Eye (tissue), 1 donor: ENCODE measurements around the gene HSD17B12.

ENCODE experiments used
- DNase-seq: peaks from one replicate; pipeline ENCODE4 v3.0.0-alpha.2; 2015

HSD17B12 gene

GRCh38 chr11:43812471-43812870, 131.9 kb downstream of the HSD17B12 start:
- DNase-seq: no peak

- no peak for DNase-seq
These were observed 137.7 kb downstream of the HSD17B12 start for GRCh38 chr11:43818220-43818619.

GRCh38 chr11:43819926-43820325, 139.4 kb downstream of the HSD17B12 start:
- DNase-seq: no peak

GRCh38 chr11:43823316-43823715, 142.8 kb downstream of the HSD17B12 start:
- DNase-seq: no peak

- DNase-seq: no peak
These were observed 143.3 kb downstream of the HSD17B12 start for GRCh38 chr11:43823851-43824250.

GRCh38 chr11:43825217-43825816, 144.8 kb downstream of the HSD17B12 start:
- peak; percentile 44 for DNase-seq

- peak; percentile 31 for DNase-seq
These were observed 150.4 kb downstream of the HSD17B12 start for GRCh38 chr11:43830928-43831440.

- no peak for DNase-seq
These were observed 152.0 kb downstream of the HSD17B12 start for GRCh38 chr11:43832536-43832935.

- peak; percentile 80 for DNase-seq
These were observed 153.1 kb downstream of the HSD17B12 start for GRCh38 chr11:43833657-43834073.

- no peak for DNase-seq
These were observed 153.7 kb downstream of the HSD17B12 start for GRCh38 chr11:43834286-43834685.

- peak; percentile 91 for DNase-seq
These were observed 154.6 kb downstream of the HSD17B12 start for GRCh38 chr11:43835104-43835503.

- no peak for DNase-seq
These were observed 157.3 kb downstream of the HSD17B12 start for GRCh38 chr11:43837879-43838278.

GRCh38 chr11:43842021-43842420, 161.5 kb downstream of the HSD17B12 start:
- no peak for DNase-seq

GRCh38 chr11:43845816-43846215, 165.3 kb downstream of the HSD17B12 start:
- DNase-seq: no peak

- DNase-seq: peak; percentile 90
These were observed 171.6 kb downstream of the HSD17B12 start for GRCh38 chr11:43852057-43852636.

- no peak for DNase-seq
These were observed 173.2 kb downstream of the HSD17B12 start for GRCh38 chr11:43853781-43854180.

GRCh38 chr11:43856993-43857392, 176.5 kb downstream of the HSD17B12 start:
- DNase-seq: no peak

GRCh38 chr11:43861141-43861540, 180.6 kb downstream of the HSD17B12 start:
- no peak for DNase-seq

- no peak for DNase-seq
These were observed 186.0 kb downstream of the HSD17B12 start for GRCh38 chr11:43866520-43866919.

GRCh38 chr11:43866969-43867368, 186.4 kb downstream of the HSD17B12 start:
- DNase-seq: no peak

GRCh38 chr11:43868852-43869567, 188.5 kb downstream of the HSD17B12 start:
- no peak for DNase-seq

- DNase-seq: no peak
These were observed 190.5 kb downstream of the HSD17B12 start for GRCh38 chr11:43871051-43871450.

GRCh38 chr11:43872995-43873394, 192.5 kb downstream of the HSD17B12 start:
- no peak for DNase-seq

- no peak for DNase-seq
These were observed 193.5 kb downstream of the HSD17B12 start for GRCh38 chr11:43874078-43874477.
